Motor neuron (in vitro differentiated cells): ENCODE measurements around the gene TRIM28. TPM values are rescaled to one million over a fixed set of nuclear protein-coding genes. Genes with fewer than 3 reads are reported as not detected.
A peak's percentile ranks its signal among the peaks of the same experiment; 100 is the strongest.

Source experiments
- ATAC-seq, 8 experiments: fragments of 200-7000 bp; cut with Tn5 transposase; replicated peaks in 6 of 8; 2 replicates each; pipeline ENCODE4 v1.8.0; 2021; ENCODE audit warnings: mild to moderate bottlenecking in 8 of 8, moderate library complexity in 8 of 8
- H3K27ac ChIP-seq, 2 donors: fragments of 250-450 bp; sonication (Bioruptor Pico); 2 replicates each; pipeline ENCODE4 v1.9.0; 2021; ENCODE audit warnings: antibody characterized with exemption in 2 of 2, mild to moderate bottlenecking in 2 of 2, moderate library complexity in 1 of 2
- H3K4me1 ChIP-seq, 2 donors: fragments of 250-450 bp; sonication (Bioruptor Pico); replicated peaks in 1 of 2; 2 replicates each; pipeline ENCODE4 v1.6.1; 2021; ENCODE audit warnings: antibody characterized with exemption in 2 of 2, mild to moderate bottlenecking in 2 of 2, moderate library complexity in 1 of 2
- H3K4me3 ChIP-seq, 5 donors: fragments of 250-450 bp; sonication (Bioruptor Pico); 2 replicates each; pipeline ENCODE4 v1.9.0; 2021; ENCODE audit warnings: antibody characterized with exemption in 5 of 5, mild to moderate bottlenecking in 5 of 5, moderate library complexity in 4 of 5
- WGBS, 10 experiments: fragments of 450-650 bp; shearing (Covaris generic); methylation state at CpG; one replicate each; pipeline ENCODE4 v1.0.0; 2022; 5-methylcytosine and 5-hydroxymethylcytosine counted together
- in situ Hi-C, 9 experiments: fragments of 400-800 bp; cut with MboI; loops; one replicate each; pipeline ENCODE4 v1.15.0; 2021; ENCODE audit warnings: low sequenced_read_pairs in 9 of 9, low pct_unique_long_range_greater_than_20kb in 2 of 9; ENCODE audit not compliant: unreplicated experiment in 9 of 9
- total RNA-seq, 8 experiments: library from RNA; unstranded; fragments of 300-600 nt; gene quantifications; 2 replicates each; pipeline versions ENCODE4 v1.2.3 to v1.2.4, GENCODE V29; 2022

Gene TRIM28
- total RNA-seq, 8 experiments from 2014 or later = 195 to 521 (median 274) TPM

GRCh38 chr19:58555920-58556621 is 12.2 kb downstream of the TRIM28 start:
- Histone ChIP-seq H3K4me1 (peaks cover 27 to 31% of the 10 kb centered on the region in 2 donors), H3K4me3 (no peak overlapping the region), H3K27ac (peak overlapping the region in 1 of 2 donors; percentile 96)
- 95 to 100% methylated on average over 1 to 4 of the region's 16 CpGs; no CpG with 5 or more reads in 8 of the 10 experiments for WGBS, 10 experiments
- ATAC-seq = no peak
- in situ Hi-C loops = no loop called here

- no peak for ATAC-seq
- Histone ChIP-seq H3K4me1 (peaks cover 29 to 34% of the 10 kb centered on the region in 2 donors), H3K27ac (peak overlapping the region in 1 of 2 donors; percentile 99), H3K4me3 (peak overlapping the region in 3 of 5 donors; percentile 62 to 81 (median 74))
- in situ Hi-C loops = no loop called here
- WGBS, 10 experiments = 49 to 100% (median 90%) methylated on average over 1 to 4 of the region's 10 CpGs; no CpG with 5 or more reads in 7 of the 10 experiments
Observed at GRCh38 chr19:58556622-58557220, 12.9 kb downstream of the TRIM28 start.

GRCh38 chr19:58557221-58558065 is 13.6 kb downstream of the TRIM28 start:
- WGBS, 10 experiments = 0 to 100% (median 33%) methylated on average over 1 to 4 of the region's 12 CpGs; no CpG with 5 or more reads in 6 of the 10 experiments
- no peak for ATAC-seq
- Histone ChIP-seq H3K27ac (peak overlapping the region; percentile 99 to 100), H3K4me1 (peaks cover 35 to 41% of the 10 kb centered on the region in 2 donors), H3K4me3 (peak overlapping the region; percentile 62 to 83 (median 74))
- in situ Hi-C loops = no loop called here

DNA sequence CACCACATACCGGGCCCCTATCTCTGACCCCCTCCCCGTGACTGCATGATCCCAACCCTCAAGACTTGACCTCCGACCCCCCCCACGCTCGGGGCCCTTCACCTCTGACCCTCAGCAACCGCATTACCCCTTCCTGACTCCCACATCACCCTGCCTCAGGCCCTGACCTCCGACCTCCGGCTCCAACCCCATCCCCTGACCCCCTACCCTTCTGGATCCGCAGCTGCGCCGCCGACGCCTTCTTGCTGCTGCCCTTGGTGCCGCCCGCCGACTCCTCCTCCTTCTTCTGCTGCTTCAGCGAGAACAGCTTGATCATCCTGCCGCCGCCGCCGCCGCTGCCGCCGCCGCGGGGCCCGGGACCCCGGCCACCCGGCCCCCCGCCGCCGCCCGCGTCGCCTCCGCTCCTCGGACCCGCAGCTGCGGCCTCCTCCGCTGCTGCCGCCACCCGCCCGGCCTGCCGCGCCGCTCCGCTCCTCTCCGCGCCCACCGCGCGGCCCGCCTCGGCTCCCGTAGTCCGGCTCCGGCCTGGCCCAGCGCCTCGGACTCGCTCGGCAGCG is 14.3 kb downstream of the TRIM28 start, which contains the start of gene UBE2M:
TSS of gene UBE2M (minus strand) at position 546 of the 557 bp plus-strand sequence. CDS start at position 316, 230 bp downstream.
- in situ Hi-C loops = no loop called here
- 0% methylated on average over 1 of the region's 62 CpGs; no CpG with 5 or more reads in 8 of the 10 experiments for WGBS, 10 experiments
- H3K4me3 ChIP-seq = peak within 1 kb of the TSS; percentile 62 to 83 (median 74)
- ATAC-seq = peak in 2 of 8 experiments; percentile 0
- peak within 1 kb of the TSS; percentile 99 to 100 for H3K27ac ChIP-seq
- H3K4me1 ChIP-seq = peaks cover 35 to 38% of the 10 kb centered on the region in 2 donors

- WGBS, 10 experiments = 0 to 2% (median 0%) methylated on average over 1 to 18 of the region's 76 CpGs; no CpG with 5 or more reads in 4 of the 10 experiments
Observed at GRCh38 chr19:58558623-58559274, 14.9 kb downstream of the TRIM28 start.

GRCh38 chr19:58559275-58560006 is 15.6 kb downstream of the TRIM28 start:
- peak overlapping the region; percentile 51 to 81 (median 68) for H3K4me3 ChIP-seq
- peak; percentile 27 to 61 (median 56) for ATAC-seq
- H3K27ac ChIP-seq = peak overlapping the region; percentile 99 to 100
- H3K4me1 ChIP-seq = peaks cover 27 to 40% of the 10 kb centered on the region in 2 donors
- in situ Hi-C loops = no loop called here
- WGBS, 10 experiments = 0 to 1% (median 0%) methylated on average over 1 to 16 of the region's 33 CpGs; no CpG with 5 or more reads in 7 of the 10 experiments

More at GRCh38 chr19:58558623-58559274, 14.9 kb downstream of the TRIM28 start:
- ATAC-seq = peak; percentile 52 to 67 (median 60)
- Histone ChIP-seq H3K4me3 (peak overlapping the region; percentile 62 to 83 (median 74)), H3K4me1 (peaks cover 32 to 38% of the 10 kb centered on the region in 2 donors), H3K27ac (peak overlapping the region; percentile 99 to 100)
- in situ Hi-C loops = no loop called here

DNA sequence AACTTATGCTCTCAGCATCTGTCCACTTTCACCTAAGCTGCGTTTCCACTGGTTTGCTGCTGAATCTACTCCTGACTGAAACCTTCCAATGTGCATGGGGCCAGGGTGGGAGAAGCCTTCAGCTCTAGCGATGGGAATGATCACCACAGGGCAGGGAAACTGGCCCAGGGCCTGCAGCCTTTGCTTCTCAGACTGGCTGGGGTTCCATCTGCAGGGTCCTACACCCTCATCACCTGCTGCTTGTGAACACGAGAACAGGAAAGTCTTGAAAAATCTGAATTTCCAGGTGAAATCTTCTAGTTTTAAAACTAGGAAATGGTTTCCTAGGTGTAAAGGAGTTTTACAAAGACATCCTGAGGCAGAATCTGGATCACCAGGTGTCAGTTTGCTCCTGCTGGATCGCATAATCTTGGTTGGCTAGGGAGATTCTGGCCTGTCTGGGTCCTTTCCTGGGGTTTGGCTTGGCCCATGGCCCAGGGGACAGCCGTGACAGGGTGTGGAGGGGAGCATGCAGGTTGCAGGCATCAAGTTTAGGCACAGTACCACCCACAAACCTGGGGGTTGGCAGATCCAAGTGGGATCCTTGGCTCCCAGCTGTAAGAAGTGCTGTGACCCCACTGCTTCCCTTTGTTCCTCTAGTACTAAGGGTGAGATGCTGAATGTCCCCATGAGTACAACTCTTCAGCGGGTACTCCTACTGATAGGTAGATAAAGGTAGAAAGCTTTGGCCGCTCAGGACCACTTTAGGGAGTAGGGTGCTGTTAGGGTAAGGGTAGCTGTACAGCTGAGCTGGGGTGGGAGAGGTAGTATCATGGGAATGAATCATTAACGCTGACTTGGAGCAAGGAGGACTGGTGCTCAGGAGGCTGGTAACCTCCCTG is 16.4 kb downstream of the TRIM28 start:
- ATAC-seq = no peak
- Histone ChIP-seq H3K4me3 (peak overlapping the region; percentile 51 to 81 (median 68)), H3K27ac (peak overlapping the region; percentile 99 to 100), H3K4me1 (peaks cover 27 to 41% of the 10 kb centered on the region in 2 donors)
- in situ Hi-C loops = no loop called here
- WGBS, 10 experiments = 32 to 100% (median 79%) methylated on average over 1 to 3 of the region's 8 CpGs; no CpG with 5 or more reads in 1 of the 10 experiments

- no peak for ATAC-seq
- Histone ChIP-seq H3K4me1 (peaks cover 23 to 37% of the 10 kb centered on the region in 2 donors), H3K4me3 (no peak overlapping the region), H3K27ac (no peak overlapping the region)
- in situ Hi-C loops = no loop called here
Observed at GRCh38 chr19:58560921-58561320, 17.1 kb downstream of the TRIM28 start.

DNA sequence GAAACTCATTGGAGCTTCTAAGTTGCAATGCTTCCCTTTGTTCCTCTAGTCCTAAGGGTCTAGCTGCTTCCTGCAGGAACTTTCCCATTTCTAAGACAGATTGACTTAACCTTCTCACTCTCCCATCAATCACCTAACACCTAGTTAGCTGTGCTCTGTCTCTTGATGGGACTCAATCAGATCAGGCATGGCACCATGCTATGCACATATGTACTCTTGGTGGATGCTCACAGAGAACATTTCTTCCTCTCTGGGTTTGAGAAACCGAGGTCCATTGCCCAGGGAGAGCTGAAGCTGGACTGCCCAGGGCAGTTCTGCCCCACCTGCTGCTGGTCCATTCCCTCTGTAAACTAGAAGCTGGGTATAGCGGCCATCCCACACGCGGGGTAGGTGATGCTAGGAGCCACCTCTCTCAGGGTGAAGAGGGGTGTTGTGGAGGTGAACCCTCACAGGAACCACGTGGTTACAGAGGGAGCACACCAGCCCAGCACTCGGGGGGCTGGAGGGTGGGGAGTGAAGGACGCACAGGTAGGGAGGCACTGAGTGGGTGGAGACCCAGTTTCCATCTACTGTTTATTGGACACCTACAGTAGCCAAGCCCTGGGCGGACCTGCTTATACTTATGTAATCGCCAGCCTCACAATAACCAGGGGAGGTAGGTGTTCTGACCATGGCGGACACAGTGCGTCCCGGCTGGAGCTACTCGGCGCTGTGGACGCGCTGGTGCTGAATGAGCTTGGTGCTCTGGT is 17.7 kb downstream of the TRIM28 start:
- peaks cover 23 to 37% of the 10 kb centered on the region in 2 donors for H3K4me1 ChIP-seq
- WGBS, 10 experiments = 0 to 100% (median 80%) methylated on average over 1 to 7 of the region's 16 CpGs; no CpG with 5 or more reads in 2 of the 10 experiments
- H3K4me3 ChIP-seq = peak overlapping the region in 1 of 5 donors; percentile 38
- in situ Hi-C loops = no loop called here
- no peak for ATAC-seq
- H3K27ac ChIP-seq = no peak overlapping the region
